HG02588 (cell line): Measurements from ENCODE around the gene ADSS1.
"Not testable (repeated sequence)": the region's sequence is repeated elsewhere in the genome, so short reads cannot be mapped to it uniquely, and the experiment has no call there.

Experiments
- ATAC-seq: cut with Tn5 transposase; IDR thresholded peaks from one replicate; pipeline ENCODE4 v1.9.1; 2021; ENCODE audit warnings: mild to moderate bottlenecking, moderate library complexity; ENCODE audit not compliant: unreplicated experiment

Gene ADSS1

GRCh38 chr14:104714066-104714465 lies 10.0 kb upstream of the ADSS1 start:
- no peak for ATAC-seq

- ATAC-seq, result no peak
These were observed 9.3 kb upstream of the ADSS1 start for GRCh38 chr14:104714681-104715080.

GRCh38 chr14:104715416-104715815 lies 8.6 kb upstream of the ADSS1 start:
- no peak for ATAC-seq

- no peak for ATAC-seq
These were observed 8.2 kb upstream of the ADSS1 start for GRCh38 chr14:104715871-104716270.

- ATAC-seq, result no peak
These were observed 6.9 kb upstream of the ADSS1 start for GRCh38 chr14:104717137-104717536.

GRCh38 chr14:104717646-104718045 lies 6.4 kb upstream of the ADSS1 start:
- ATAC-seq, result no peak

- no peak for ATAC-seq
These were observed 5.9 kb upstream of the ADSS1 start for GRCh38 chr14:104718147-104718546.

GRCh38 chr14:104718871-104719270 lies 5.2 kb upstream of the ADSS1 start:
- no peak for ATAC-seq

GRCh38 chr14:104719343-104719742 lies 4.7 kb upstream of the ADSS1 start:
- no peak for ATAC-seq

GRCh38 chr14:104721505-104722431 lies 2.3 kb upstream of the ADSS1 start:
- no peak for ATAC-seq

GRCh38 chr14:104722938-104723650 lies 935 bp upstream of the ADSS1 start:
- no peak for ATAC-seq

- ATAC-seq, result no peak
These were observed 465 bp downstream of the ADSS1 start for GRCh38 chr14:104724407-104724980.

GRCh38 chr14:104724981-104725771 lies 1.1 kb downstream of the ADSS1 start:
- no peak for ATAC-seq

- no peak for ATAC-seq
These were observed 1.9 kb downstream of the ADSS1 start for GRCh38 chr14:104725772-104726548.

- no peak for ATAC-seq
These were observed 2.8 kb downstream of the ADSS1 start for GRCh38 chr14:104726600-104727451.

GRCh38 chr14:104728631-104729030 lies 4.6 kb downstream of the ADSS1 start:
- ATAC-seq, result no peak

- not testable (repeated sequence) for ATAC-seq
These were observed 5.3 kb downstream of the ADSS1 start for GRCh38 chr14:104729176-104729834.

GRCh38 chr14:104729835-104730181 lies 5.8 kb downstream of the ADSS1 start:
- no peak for ATAC-seq

- ATAC-seq, result no peak
These were observed 6.5 kb downstream of the ADSS1 start for GRCh38 chr14:104730487-104730886.
